CD4-positive, alpha-beta T cell (primary cell): ENCODE data around the gene STXBP2. TPM values are rescaled to one million over a fixed set of nuclear protein-coding genes. Genes with fewer than 3 reads are reported as not detected.

Experiments
- ATAC-seq: fragments of 200-7000 bp; cut with Tn5 transposase; one replicate; pipeline ENCODE4 v1.10.0; 2022; ENCODE audit warnings: mild to moderate bottlenecking; ENCODE audit not compliant: poor library complexity
- CTCF ChIA-PET: fragments of 350-600 bp; sonication (Branson Sonifier 250); formaldehyde crosslinking; loops from one replicate; lab custom pipeline; 2021; ENCODE audit warnings: antibody characterized with exemption, inconsistent platforms; lab: Charles Lee
- POLR2A ChIA-PET: fragments of 350-600 bp; sonication (Branson Sonifier 250); formaldehyde crosslinking; loops from one replicate; lab custom pipeline; 2021; ENCODE audit warnings: antibody characterized with exemption, inconsistent platforms; lab: Charles Lee
- DNase-seq, 14 experiments: peaks; one replicate each; pipeline ENCODE4 v3.0.0-alpha.2; 2013 to 2020; ENCODE audit warnings: mixed read lengths in 2 of 14
- H3K27ac ChIP-seq, 2 donors: one replicate each; pipeline versions ENCODE4 v1.5.1 to v1.7.0; 2013; ENCODE audit warnings: low read length in 2 of 2, low read depth in 1 of 2, mild to moderate bottlenecking in 1 of 2
- H3K27me3 ChIP-seq, 2 experiments: 1 replicate in 1 of 2; 2 replicates in 1 of 2; pipeline versions ENCODE4 v1.6.1 to v1.7.0; 2013; ENCODE audit warnings: low read length in 2 of 2, control low read depth in 1 of 2, mild to moderate bottlenecking in 1 of 2, moderate library complexity in 1 of 2; ENCODE audit not compliant: insufficient read depth in 2 of 2, control insufficient read depth in 1 of 2
- H3K36me3 ChIP-seq: one replicate; pipeline ENCODE4 v1.6.1; 2013; ENCODE audit warnings: low read length, control low read depth; ENCODE audit not compliant: insufficient read depth
- H3K4me1 ChIP-seq: one replicate; pipeline ENCODE4 v1.6.1; 2013; ENCODE audit warnings: low read length, control low read depth; ENCODE audit not compliant: insufficient read depth
- H3K4me3 ChIP-seq: one replicate; pipeline ENCODE4 v1.5.1; 2013; ENCODE audit warnings: mild to moderate bottlenecking, low read length, moderate library complexity
- H3K9me3 ChIP-seq, 2 experiments: 1 replicate in 1 of 2; 2 replicates in 1 of 2; pipeline versions ENCODE4 v1.6.1 to v1.7.0; 2013; ENCODE audit warnings: low read length in 2 of 2, mild to moderate bottlenecking in 2 of 2, control low read depth in 1 of 2, moderate library complexity in 1 of 2; ENCODE audit not compliant: control insufficient read depth in 1 of 2, insufficient read depth in 1 of 2
- H3K27ac Mint-ChIP-seq: one replicate; pipeline ENCODE4 v1.8.0; 2020; ENCODE audit warnings: mixed read lengths
- H3K27me3 Mint-ChIP-seq: one replicate; pipeline ENCODE4 v1.8.0; 2021; ENCODE audit warnings: mixed read lengths
- H3K36me3 Mint-ChIP-seq: one replicate; pipeline ENCODE4 v1.8.0; 2021; ENCODE audit warnings: low read depth, mixed read lengths
- H3K4me1 Mint-ChIP-seq: one replicate; pipeline ENCODE4 v1.8.0; 2021; ENCODE audit warnings: low read depth, mixed read lengths
- H3K4me3 Mint-ChIP-seq: one replicate; pipeline ENCODE4 v1.8.0; 2020; ENCODE audit warnings: mild to moderate bottlenecking, mixed read lengths
- H3K9me3 Mint-ChIP-seq: one replicate; pipeline ENCODE4 v1.8.0; 2020; ENCODE audit warnings: mixed read lengths
- CTCF ChIP-seq: fragments of 200-600 bp; IDR thresholded peaks from one replicate; pipeline ENCODE4 v1.8.0; 2022; ENCODE audit warnings: antibody characterized with exemption, mild to moderate bottlenecking
- intact Hi-C, 2 experiments: fragments of 100-400 bp; cut with DNase I in 1 of 2; cut with micrococcal nuclease in 1 of 2; formaldehyde crosslinking; loops; one replicate each; pipeline versions ENCODE4 v1.15.1 to v1.9.0; 2023 to 2025; cut with DNase I, micrococcal nuclease
- total RNA-seq, 174 experiments: library from RNA in 2 of 174; stranded (reverse) in 2 of 174; gene quantifications; one replicate each; pipeline ENCODE4 v1.2.3 and lab custom pipeline; 2021 to 2026

The STXBP2 gene
- total RNA-seq, 2 experiments from 2014 or later, result 234 to 241 TPM

DNA sequence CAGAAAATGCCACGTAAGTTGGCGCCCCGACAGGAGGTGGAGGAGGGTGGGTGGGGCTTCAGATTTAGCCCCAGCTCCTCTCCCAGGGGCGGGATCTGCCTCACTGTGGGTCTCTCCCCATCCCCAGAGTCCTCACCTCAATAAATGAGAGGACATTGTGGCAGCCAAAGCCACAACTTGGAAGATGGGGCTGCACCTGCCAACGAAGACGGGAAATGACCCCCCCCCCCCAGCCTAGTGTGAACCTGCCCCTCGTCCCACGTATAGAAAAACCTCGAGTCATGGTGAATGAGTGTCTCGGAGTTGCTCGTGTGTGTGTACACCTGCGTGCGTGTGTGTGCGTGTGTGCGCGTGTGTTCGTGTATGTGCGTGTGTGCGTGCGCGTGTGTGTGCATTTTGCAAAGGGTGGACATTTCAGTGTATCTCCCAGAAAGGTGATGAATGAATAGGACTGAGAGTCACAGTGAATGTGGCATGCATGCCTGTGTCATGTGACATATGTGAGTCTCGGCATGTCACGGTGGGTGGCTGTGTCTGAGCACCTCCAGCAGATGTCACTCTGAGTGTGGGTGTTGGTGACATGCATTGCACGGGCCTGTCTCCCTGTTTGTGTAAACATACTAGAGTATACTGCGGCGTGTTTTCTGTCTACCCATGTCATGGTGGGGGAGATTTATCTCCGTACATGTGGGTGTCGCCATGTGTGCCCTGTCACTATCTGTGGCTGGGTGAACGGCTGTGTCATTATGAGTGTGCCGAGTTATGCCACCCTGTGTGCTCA is 42.3 kb downstream of the STXBP2 start:
- ATAC-seq, result peak; percentile 79
- POLR2A ChIA-PET, result no interaction called here
- H3K4me1 Mint-ChIP-seq, result peaks cover 51% of the 10 kb centered on the region
- H3K27ac Mint-ChIP-seq, result peak overlapping the region; percentile 78
- intact Hi-C loops, result loop anchor here (1.0 kb wide), 1 partner anchor 120 kb away; no protein-coding TSS in a partner anchor
- H3K9me3 ChIP-seq, result no peaks in the 10 kb centered on the region
- CTCF ChIA-PET, result interaction anchor here (0.8 to 0.9 kb wide), 2 partner anchors 111 to 120 kb away, joined by 4 read pairs; no protein-coding TSS in a partner anchor
- peaks cover 12 to 14% of the 10 kb centered on the region in 2 experiments for H3K27me3 ChIP-seq
- peak; percentile 67 for TF ChIP-seq CTCF
- H3K36me3 ChIP-seq, result peaks cover 16% of the 10 kb centered on the region
- H3K4me3 ChIP-seq, result no peak overlapping the region
- H3K36me3 Mint-ChIP-seq, result peaks cover 16% of the 10 kb centered on the region
- H3K4me3 Mint-ChIP-seq, result peak overlapping the region; percentile 90
- H3K4me1 ChIP-seq, result peaks cover 62% of the 10 kb centered on the region
- no peak overlapping the region for H3K27ac ChIP-seq
- peaks cover 37% of the 10 kb centered on the region for H3K27me3 Mint-ChIP-seq
- peak; percentile 52 to 90 (median 68) for DNase-seq
- H3K9me3 Mint-ChIP-seq, result no peaks in the 10 kb centered on the region

- peaks cover 16% of the 10 kb centered on the region for H3K36me3 Mint-ChIP-seq
- Histone ChIP-seq H3K27ac (no peak overlapping the region), H3K36me3 (peaks cover 16% of the 10 kb centered on the region), H3K4me3 (peak overlapping the region; percentile 100), H3K27me3 (peaks cover 12% of the 10 kb centered on the region in 2 experiments), H3K4me1 (peaks cover 58% of the 10 kb centered on the region), H3K9me3 (no peaks in the 10 kb centered on the region)
- peak overlapping the region; percentile 78 for H3K27ac Mint-ChIP-seq
- DNase-seq, result peak in 1 of 14 experiments; percentile 4
- no peaks in the 10 kb centered on the region for H3K9me3 Mint-ChIP-seq
- ATAC-seq, result no peak
- H3K27me3 Mint-ChIP-seq, result peaks cover 31% of the 10 kb centered on the region
- H3K4me3 Mint-ChIP-seq, result peak overlapping the region; percentile 90
- peaks cover 45% of the 10 kb centered on the region for H3K4me1 Mint-ChIP-seq
- no peak for TF ChIP-seq CTCF
- POLR2A ChIA-PET, result interaction anchor here (0.9 to 2.2 kb wide), 11 partner anchors 11 to 641 kb away, joined by 3 to 29 read pairs (median 4); partner anchors contain the start of genes ARHGEF18, NDUFA7, PET100 and RETN
- CTCF ChIA-PET, result interaction anchor here (0.7 to 3.1 kb wide), 18 partner anchors 9 to 661 kb away, joined by 3 to 39 read pairs (median 7); partner anchors contain the start of genes MAP2K7, PET100, RETN and STXBP2
- intact Hi-C loops, result loop anchor here (1.0 to 10.0 kb wide), 7 partner anchors 27 to 578 kb away; partner anchors contain the start of genes PET100 (in 1 of the 2) and XAB2 (in 1 of the 2)
These were observed 43.1 kb downstream of the STXBP2 start for GRCh38 chr19:7679771-7680605.
